WTC11 (cell line): Measurements from ENCODE around the gene CCDC183. TPM values are rescaled to one million over a fixed set of nuclear protein-coding genes. Genes with fewer than 3 reads are reported as not detected.

ENCODE experiments used
- ATAC-seq: fragments of 200-7000 bp; cut with Tn5 transposase; 2 replicates; pipeline ENCODE4 v1.10.0; 2021; ENCODE audit warnings: mild to moderate bottlenecking, moderate library complexity
- CTCF ChIA-PET: fragments of 300-600 bp; sonication (Branson Sonifier 250); formaldehyde crosslinking; loops from one replicate; lab custom pipeline; 2021; ENCODE audit warnings: antibody characterized with exemption; lab: Charles Lee
- POLR2A ChIA-PET: fragments of 350-600 bp; sonication (Branson Sonifier 250); formaldehyde crosslinking; loops from one replicate; lab custom pipeline; 2021; ENCODE audit warnings: antibody characterized with exemption; lab: Charles Lee
- DNase-seq: peaks from one replicate; pipeline ENCODE4 v3.0.0; 2021; ENCODE audit warnings: low spot score
- H3K27ac Mint-ChIP-seq: 2 replicates; pipeline ENCODE4 v1.8.0; 2021; ENCODE audit warnings: mixed read lengths
- H3K27me3 Mint-ChIP-seq: 2 replicates; pipeline ENCODE4 v1.8.0; 2021; ENCODE audit warnings: low read depth, mild to moderate bottlenecking, moderate library complexity, mixed read lengths
- H3K36me3 Mint-ChIP-seq: 2 replicates; pipeline ENCODE4 v1.8.0; 2021; ENCODE audit warnings: mixed read lengths
- H3K4me1 Mint-ChIP-seq: 2 replicates; pipeline ENCODE4 v1.8.0; 2022; ENCODE audit warnings: mixed read lengths
- H3K4me3 Mint-ChIP-seq: 2 replicates; pipeline ENCODE4 v1.8.0; 2021; ENCODE audit warnings: mild to moderate bottlenecking, moderate library complexity, mixed read lengths
- H3K9me3 Mint-ChIP-seq: 2 replicates; pipeline ENCODE4 v1.8.0; 2021; ENCODE audit warnings: mixed read lengths
- GABPB1 ChIP-seq: sonication (generic); formaldehyde crosslinking; IDR thresholded peaks from 2 replicates; pipeline ENCODE4 v1.8.1; 2023; ENCODE audit warnings: mild to moderate bottlenecking, missing genetic modification reagents
- MXD4 ChIP-seq: fragments of 250-450 bp; sonication (Bioruptor Pico); IDR thresholded peaks from 2 replicates; pipeline ENCODE4 v1.8.0; 2021; ENCODE audit warnings: mild to moderate bottlenecking, moderate library complexity, borderline replicate concordance
- SMAD3 ChIP-seq: sonication (generic); formaldehyde crosslinking; IDR thresholded peaks from 2 replicates; pipeline ENCODE4 v1.8.0; 2022; ENCODE audit warnings: missing genetic modification reagents, mild to moderate bottlenecking, borderline replicate concordance
- SP1 ChIP-seq: sonication (generic); formaldehyde crosslinking; conservative IDR thresholded peaks from 2 replicates; pipeline ENCODE4 v1.8.1; 2022; ENCODE audit warnings: missing genetic modification reagents
- ZNF232 ChIP-seq: sonication (generic); formaldehyde crosslinking; IDR thresholded peaks from 2 replicates; pipeline ENCODE4 v1.8.0; 2022; ENCODE audit warnings: mild to moderate bottlenecking, missing genetic modification reagents
- ZNF317 ChIP-seq: sonication (generic); formaldehyde crosslinking; IDR thresholded peaks from 2 replicates; pipeline ENCODE4 v1.8.1; 2023; ENCODE audit warnings: low read depth, mild to moderate bottlenecking, moderate library complexity, missing genetic modification reagents, borderline replicate concordance
- ZNF423 ChIP-seq: fragments of 250-450 bp; sonication (Bioruptor Pico); IDR thresholded peaks from 2 replicates; pipeline ENCODE4 v2.1.2; 2022; ENCODE audit warnings: mild to moderate bottlenecking, moderate library complexity
- total RNA-seq: library from RNA; stranded (reverse); gene quantifications from 3 replicates; pipeline ENCODE4 v1.2.3, GENCODE V29; 2021
- TF ChIP-seq, protein P1 (sequence below): sonication (generic); formaldehyde crosslinking; IDR thresholded peaks from 2 replicates; pipeline ENCODE4 v1.8.1; 2022; ENCODE audit warnings: low read depth, mild to moderate bottlenecking, moderate library complexity, missing genetic modification reagents, borderline replicate concordance
- TF ChIP-seq, protein P2 (sequence below): sonication (generic); formaldehyde crosslinking; IDR thresholded peaks from 2 replicates; pipeline ENCODE4 v1.8.1; 2023; ENCODE audit warnings: mild to moderate bottlenecking, missing genetic modification reagents
- TF ChIP-seq, protein P3 (sequence below): fragments of 250-450 bp; sonication (Bioruptor Pico); IDR thresholded peaks from 2 replicates; pipeline ENCODE4 v1.9.0; 2021; ENCODE audit warnings: mild to moderate bottlenecking, borderline replicate concordance
- TF ChIP-seq, protein P4 (sequence below): fragments of 250-450 bp; sonication (Bioruptor Pico); conservative IDR thresholded peaks from 2 replicates; pipeline ENCODE4 v1.9.0; 2021; ENCODE audit warnings: mild to moderate bottlenecking
- TF ChIP-seq, protein P5 (sequence below): sonication (generic); formaldehyde crosslinking; IDR thresholded peaks from 2 replicates; pipeline ENCODE4 v1.8.0; 2022; ENCODE audit warnings: mild to moderate bottlenecking, missing genetic modification reagents
- TF ChIP-seq, protein P6 (sequence below): sonication (generic); formaldehyde crosslinking; IDR thresholded peaks from 2 replicates; pipeline ENCODE4 v1.8.0; 2022; ENCODE audit warnings: mild to moderate bottlenecking, missing genetic modification reagents
- TF ChIP-seq, protein P7 (sequence below): fragments of 200-600 bp; IDR thresholded peaks from 2 replicates; pipeline ENCODE4 v1.8.0; 2022; ENCODE audit warnings: antibody characterized with exemption
- TF ChIP-seq, protein P8 (sequence below): fragments of 250-450 bp; sonication (Bioruptor Pico); IDR thresholded peaks from 2 replicates; pipeline ENCODE4 v1.9.0; 2021; ENCODE audit warnings: moderate library complexity, mild to moderate bottlenecking, inconsistent platforms, borderline replicate concordance

The CCDC183 gene
- total RNA-seq, 1 experiment from 2014 or later, result 2.1 TPM

DNA sequence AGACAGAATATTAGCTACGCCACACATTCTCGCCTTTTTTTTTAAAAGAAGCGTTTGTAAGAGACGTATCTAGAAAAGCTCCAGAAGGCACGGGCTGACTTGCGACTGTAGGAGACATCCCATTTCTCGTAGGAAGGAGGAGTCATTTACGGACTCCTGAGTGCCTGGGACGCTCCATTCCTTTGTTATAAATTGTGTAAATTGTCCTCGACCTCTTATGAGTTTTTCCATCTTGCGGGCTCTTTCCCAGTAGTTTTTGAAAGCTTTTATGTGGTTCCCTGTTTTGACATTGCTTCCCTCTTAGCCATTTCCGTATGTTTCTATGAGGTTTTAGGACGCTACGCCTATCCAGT lies 12.6 kb downstream of the CCDC183 start (continued):
- TF ChIP-seq, protein P1, sequence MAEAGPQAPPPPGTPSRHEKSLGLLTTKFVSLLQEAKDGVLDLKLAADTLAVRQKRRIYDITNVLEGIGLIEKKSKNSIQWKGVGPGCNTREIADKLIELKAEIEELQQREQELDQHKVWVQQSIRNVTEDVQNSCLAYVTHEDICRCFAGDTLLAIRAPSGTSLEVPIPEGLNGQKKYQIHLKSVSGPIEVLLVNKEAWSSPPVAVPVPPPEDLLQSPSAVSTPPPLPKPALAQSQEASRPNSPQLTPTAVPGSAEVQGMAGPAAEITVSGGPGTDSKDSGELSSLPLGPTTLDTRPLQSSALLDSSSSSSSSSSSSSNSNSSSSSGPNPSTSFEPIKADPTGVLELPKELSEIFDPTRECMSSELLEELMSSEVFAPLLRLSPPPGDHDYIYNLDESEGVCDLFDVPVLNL (CRISPR knock-in tag), result no peak
- TF ChIP-seq ZNF423 (CRISPR knock-in tag) (no peak), ZNF232 (CRISPR knock-in tag) (no peak), MXD4 (no peak)
- TF ChIP-seq, protein P2, sequence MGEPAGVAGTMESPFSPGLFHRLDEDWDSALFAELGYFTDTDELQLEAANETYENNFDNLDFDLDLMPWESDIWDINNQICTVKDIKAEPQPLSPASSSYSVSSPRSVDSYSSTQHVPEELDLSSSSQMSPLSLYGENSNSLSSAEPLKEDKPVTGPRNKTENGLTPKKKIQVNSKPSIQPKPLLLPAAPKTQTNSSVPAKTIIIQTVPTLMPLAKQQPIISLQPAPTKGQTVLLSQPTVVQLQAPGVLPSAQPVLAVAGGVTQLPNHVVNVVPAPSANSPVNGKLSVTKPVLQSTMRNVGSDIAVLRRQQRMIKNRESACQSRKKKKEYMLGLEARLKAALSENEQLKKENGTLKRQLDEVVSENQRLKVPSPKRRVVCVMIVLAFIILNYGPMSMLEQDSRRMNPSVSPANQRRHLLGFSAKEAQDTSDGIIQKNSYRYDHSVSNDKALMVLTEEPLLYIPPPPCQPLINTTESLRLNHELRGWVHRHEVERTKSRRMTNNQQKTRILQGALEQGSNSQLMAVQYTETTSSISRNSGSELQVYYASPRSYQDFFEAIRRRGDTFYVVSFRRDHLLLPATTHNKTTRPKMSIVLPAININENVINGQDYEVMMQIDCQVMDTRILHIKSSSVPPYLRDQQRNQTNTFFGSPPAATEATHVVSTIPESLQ (CRISPR knock-in tag), result no peak
- TF ChIP-seq, protein P3, sequence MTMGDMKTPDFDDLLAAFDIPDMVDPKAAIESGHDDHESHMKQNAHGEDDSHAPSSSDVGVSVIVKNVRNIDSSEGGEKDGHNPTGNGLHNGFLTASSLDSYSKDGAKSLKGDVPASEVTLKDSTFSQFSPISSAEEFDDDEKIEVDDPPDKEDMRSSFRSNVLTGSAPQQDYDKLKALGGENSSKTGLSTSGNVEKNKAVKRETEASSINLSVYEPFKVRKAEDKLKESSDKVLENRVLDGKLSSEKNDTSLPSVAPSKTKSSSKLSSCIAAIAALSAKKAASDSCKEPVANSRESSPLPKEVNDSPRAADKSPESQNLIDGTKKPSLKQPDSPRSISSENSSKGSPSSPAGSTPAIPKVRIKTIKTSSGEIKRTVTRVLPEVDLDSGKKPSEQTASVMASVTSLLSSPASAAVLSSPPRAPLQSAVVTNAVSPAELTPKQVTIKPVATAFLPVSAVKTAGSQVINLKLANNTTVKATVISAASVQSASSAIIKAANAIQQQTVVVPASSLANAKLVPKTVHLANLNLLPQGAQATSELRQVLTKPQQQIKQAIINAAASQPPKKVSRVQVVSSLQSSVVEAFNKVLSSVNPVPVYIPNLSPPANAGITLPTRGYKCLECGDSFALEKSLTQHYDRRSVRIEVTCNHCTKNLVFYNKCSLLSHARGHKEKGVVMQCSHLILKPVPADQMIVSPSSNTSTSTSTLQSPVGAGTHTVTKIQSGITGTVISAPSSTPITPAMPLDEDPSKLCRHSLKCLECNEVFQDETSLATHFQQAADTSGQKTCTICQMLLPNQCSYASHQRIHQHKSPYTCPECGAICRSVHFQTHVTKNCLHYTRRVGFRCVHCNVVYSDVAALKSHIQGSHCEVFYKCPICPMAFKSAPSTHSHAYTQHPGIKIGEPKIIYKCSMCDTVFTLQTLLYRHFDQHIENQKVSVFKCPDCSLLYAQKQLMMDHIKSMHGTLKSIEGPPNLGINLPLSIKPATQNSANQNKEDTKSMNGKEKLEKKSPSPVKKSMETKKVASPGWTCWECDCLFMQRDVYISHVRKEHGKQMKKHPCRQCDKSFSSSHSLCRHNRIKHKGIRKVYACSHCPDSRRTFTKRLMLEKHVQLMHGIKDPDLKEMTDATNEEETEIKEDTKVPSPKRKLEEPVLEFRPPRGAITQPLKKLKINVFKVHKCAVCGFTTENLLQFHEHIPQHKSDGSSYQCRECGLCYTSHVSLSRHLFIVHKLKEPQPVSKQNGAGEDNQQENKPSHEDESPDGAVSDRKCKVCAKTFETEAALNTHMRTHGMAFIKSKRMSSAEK, result no peak

DNA sequence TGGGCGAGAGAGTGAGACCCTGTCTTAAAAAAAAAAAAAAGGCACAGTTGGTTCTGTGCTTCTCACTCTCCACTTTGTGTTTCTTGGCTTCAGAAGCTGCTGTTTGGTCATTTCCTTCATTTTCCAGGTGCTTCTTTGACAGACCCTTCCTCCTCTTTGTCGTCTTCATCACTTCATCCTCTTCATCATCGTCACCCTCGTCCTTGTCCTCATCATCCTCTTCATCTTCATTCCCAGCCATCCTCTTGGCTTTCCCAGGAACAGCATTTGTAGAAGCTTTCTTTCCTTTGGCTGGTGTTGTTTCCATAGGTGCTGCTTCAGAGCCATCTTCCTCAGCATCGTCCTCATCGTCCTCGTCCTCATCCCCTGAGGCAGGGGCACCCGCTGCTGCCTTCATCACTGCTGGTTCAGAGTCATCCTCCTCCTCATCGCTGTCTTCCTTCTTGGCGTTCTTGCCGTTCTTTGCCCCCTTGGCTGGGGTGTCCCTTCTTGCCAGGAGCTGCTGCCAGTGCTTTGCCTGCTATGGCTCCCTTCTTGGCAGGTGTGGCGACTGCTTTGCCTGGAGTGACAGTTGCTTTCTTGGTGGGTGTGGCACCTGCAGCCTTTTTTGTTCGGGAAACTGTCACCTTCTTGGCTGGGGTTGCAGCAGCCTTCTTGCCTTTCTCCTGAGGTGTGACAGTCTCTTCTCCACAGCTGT lies 18.7 kb downstream of the CCDC183 start:
- H3K4me1 Mint-ChIP-seq, result peaks cover 7% of the 10 kb centered on the region
- H3K36me3 Mint-ChIP-seq, result peaks cover 37% of the 10 kb centered on the region
- POLR2A ChIA-PET, result no interaction called here
- H3K9me3 Mint-ChIP-seq, result no peaks in the 10 kb centered on the region
- ATAC-seq, result no peak
- no peak overlapping the region for H3K4me3 Mint-ChIP-seq
- H3K27ac Mint-ChIP-seq, result no peak overlapping the region
- DNase-seq, result no peak
- H3K27me3 Mint-ChIP-seq, result no peaks in the 10 kb centered on the region
- CTCF ChIA-PET, result no interaction called here
- TF ChIP-seq ZNF317 (CRISPR knock-in tag) (no peak), SMAD3 (CRISPR knock-in tag) (no peak), GABPB1 (CRISPR knock-in tag) (no peak), SP1 (CRISPR knock-in tag) (no peak)
- TF ChIP-seq, protein P4, sequence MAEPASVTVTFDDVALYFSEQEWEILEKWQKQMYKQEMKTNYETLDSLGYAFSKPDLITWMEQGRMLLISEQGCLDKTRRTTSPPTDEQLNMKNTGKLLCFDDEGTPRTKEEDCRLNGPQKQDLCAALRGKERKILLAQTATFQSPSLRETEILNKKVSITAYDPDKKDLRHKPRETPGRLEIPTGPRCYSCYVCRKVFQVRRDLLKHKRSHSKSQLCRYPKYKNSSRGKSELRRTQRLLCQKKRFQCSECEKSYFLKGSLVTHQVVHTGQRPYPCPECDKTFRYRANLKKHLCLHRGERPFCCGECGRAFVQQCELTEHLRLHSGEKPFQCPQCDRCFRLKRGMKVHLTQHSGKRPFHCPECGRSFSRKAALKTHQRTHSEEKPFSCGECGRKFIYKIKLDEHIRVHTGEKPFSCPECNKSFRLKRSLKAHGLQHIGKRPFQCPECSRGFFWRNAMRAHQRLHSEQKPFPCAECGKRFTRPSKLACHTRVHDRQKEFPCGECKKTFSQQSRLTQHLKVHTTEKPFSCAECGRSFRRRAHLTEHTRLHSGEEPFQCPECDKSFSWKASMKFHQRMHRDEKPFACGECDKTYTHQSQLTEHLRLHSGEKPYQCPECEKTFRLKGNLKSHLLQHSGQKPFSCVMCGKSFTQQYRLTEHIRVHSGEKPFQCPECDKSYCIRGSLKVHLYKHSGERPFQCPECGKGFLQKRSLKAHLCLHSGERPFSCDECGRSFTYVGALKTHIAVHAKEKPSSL (CRISPR knock-in tag), result no peak
- TF ChIP-seq, protein P5, sequence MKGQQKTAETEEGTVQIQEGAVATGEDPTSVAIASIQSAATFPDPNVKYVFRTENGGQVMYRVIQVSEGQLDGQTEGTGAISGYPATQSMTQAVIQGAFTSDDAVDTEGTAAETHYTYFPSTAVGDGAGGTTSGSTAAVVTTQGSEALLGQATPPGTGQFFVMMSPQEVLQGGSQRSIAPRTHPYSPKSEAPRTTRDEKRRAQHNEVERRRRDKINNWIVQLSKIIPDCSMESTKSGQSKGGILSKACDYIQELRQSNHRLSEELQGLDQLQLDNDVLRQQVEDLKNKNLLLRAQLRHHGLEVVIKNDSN, result no peak
- TF ChIP-seq, protein P6, sequence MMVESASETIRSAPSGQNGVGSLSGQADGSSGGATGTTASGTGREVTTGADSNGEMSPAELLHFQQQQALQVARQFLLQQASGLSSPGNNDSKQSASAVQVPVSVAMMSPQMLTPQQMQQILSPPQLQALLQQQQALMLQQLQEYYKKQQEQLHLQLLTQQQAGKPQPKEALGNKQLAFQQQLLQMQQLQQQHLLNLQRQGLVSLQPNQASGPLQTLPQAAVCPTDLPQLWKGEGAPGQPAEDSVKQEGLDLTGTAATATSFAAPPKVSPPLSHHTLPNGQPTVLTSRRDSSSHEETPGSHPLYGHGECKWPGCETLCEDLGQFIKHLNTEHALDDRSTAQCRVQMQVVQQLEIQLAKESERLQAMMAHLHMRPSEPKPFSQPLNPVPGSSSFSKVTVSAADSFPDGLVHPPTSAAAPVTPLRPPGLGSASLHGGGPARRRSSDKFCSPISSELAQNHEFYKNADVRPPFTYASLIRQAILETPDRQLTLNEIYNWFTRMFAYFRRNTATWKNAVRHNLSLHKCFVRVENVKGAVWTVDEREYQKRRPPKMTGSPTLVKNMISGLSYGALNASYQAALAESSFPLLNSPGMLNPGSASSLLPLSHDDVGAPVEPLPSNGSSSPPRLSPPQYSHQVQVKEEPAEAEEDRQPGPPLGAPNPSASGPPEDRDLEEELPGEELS, result no peak
- TF ChIP-seq, protein P7, sequence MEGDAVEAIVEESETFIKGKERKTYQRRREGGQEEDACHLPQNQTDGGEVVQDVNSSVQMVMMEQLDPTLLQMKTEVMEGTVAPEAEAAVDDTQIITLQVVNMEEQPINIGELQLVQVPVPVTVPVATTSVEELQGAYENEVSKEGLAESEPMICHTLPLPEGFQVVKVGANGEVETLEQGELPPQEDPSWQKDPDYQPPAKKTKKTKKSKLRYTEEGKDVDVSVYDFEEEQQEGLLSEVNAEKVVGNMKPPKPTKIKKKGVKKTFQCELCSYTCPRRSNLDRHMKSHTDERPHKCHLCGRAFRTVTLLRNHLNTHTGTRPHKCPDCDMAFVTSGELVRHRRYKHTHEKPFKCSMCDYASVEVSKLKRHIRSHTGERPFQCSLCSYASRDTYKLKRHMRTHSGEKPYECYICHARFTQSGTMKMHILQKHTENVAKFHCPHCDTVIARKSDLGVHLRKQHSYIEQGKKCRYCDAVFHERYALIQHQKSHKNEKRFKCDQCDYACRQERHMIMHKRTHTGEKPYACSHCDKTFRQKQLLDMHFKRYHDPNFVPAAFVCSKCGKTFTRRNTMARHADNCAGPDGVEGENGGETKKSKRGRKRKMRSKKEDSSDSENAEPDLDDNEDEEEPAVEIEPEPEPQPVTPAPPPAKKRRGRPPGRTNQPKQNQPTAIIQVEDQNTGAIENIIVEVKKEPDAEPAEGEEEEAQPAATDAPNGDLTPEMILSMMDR, result no peak
- TF ChIP-seq, protein P8, sequence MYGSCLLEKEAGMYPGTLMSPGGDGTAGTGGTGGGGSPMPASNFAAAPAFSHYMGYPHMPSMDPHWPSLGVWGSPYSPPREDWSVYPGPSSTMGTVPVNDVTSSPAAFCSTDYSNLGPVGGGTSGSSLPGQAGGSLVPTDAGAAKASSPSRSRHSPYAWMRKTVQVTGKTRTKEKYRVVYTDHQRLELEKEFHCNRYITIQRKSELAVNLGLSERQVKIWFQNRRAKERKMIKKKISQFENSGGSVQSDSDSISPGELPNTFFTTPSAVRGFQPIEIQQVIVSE, result no peak
